Heart left ventricle (tissue), 13 donors: Measurements from ENCODE around the gene AHNAK2.

Source experiments
- POLR2A ChIP-seq, 2 donors: fragments of 450-650 bp; IDR thresholded peaks; one replicate each; pipeline ENCODE4 v1.6.1; 2017; ENCODE audit warnings: antibody characterized with exemption in 2 of 2, mild to moderate bottlenecking in 2 of 2, moderate library complexity in 2 of 2
- TF ChIP-seq, protein P1 (sequence below), 12 donors: fragments of 200-600 bp; sonication (generic) in 4 of 12; IDR thresholded peaks; one replicate each; pipeline versions ENCODE4 v1.5.0 to v1.8.0; 2018 to 2022; ENCODE audit warnings: antibody characterized with exemption in 12 of 12, mild to moderate bottlenecking in 5 of 12
- donor health status: ischemic (EF 13 %, LVEDD 7.1; RV severe dilation, severe dysfunction).
- donor health status: DM: no; HTN: yes; CAD: no.
- donor health status: DM: no; HTN: no; CAD: no.
- donor health status: ischemic (EF 25% LVEDD 6.9; RV normal size, moderate dysfunction).
- donor health status: ischemic (EF 25% LVEDD 5.7; RV mildly dilated, moderate dysfunction).
- donor health status: ischemic (EF 35%, LVEDD 5.7; RV mildly dilated, moderate dysfunction).
- donor health status: nonischemic (EF 11% LVEDD 7.7; RV severe dilation, severe dysfunction).
- donor health status: DM: yes; HTN: yes; CAD: no.
- donor health status: PGD.
- donor health status: ischemic (EF 29% LVEDD 5.4; RV normal size, mild dysfunction).
- donor health status: nonischemic (EF 23%, LVEDD 6.1; RV moderate dilation, normal function).

DNA sequence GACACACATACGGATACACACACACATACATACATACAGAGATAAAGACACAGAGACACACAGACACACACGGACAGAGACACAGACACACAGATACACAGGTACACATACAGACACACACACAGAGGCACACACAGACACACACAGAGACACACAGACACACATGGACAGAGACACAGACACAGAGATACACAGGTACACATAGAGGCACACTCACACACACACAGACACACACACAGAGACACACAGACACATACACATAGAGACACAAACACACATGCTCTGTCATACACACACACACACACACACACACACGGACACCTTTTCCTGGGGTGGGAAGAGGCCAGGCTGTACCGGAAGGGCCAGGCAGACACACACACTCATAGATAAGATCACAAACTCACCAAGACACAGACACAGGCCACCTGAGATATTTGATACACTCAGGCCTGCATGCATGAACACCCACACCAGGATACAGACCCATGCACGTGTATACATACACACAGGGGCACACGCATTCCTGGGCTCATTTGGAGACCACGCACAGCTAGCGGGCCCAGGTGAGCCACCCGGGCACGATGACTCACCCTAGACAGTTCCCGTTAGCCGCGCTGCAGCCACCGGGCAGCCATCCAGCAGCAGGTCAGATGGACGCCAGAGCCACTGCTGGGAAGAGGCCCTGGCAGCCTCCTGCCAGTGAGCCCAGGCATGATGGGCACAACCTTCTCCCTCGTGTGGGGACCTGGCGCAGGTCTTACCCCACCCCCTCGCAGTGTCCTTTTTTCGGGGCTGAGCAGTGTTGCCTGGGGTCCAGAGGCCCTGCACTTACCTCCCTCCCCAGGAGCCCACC, 1.8 kb upstream of the AHNAK2 start:
- TF ChIP-seq, protein P1, sequence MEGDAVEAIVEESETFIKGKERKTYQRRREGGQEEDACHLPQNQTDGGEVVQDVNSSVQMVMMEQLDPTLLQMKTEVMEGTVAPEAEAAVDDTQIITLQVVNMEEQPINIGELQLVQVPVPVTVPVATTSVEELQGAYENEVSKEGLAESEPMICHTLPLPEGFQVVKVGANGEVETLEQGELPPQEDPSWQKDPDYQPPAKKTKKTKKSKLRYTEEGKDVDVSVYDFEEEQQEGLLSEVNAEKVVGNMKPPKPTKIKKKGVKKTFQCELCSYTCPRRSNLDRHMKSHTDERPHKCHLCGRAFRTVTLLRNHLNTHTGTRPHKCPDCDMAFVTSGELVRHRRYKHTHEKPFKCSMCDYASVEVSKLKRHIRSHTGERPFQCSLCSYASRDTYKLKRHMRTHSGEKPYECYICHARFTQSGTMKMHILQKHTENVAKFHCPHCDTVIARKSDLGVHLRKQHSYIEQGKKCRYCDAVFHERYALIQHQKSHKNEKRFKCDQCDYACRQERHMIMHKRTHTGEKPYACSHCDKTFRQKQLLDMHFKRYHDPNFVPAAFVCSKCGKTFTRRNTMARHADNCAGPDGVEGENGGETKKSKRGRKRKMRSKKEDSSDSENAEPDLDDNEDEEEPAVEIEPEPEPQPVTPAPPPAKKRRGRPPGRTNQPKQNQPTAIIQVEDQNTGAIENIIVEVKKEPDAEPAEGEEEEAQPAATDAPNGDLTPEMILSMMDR (IDR thresholded peaks at IDR 0.05) = no peak
- no peak for TF ChIP-seq POLR2A (IDR thresholded peaks at IDR 0.05)
